Upper lobe of left lung (tissue), 4 donors: ENCODE results near the gene HEPN1.

Source experiments
- EP300 ChIP-seq, 4 donors: sonication (generic); formaldehyde crosslinking; IDR thresholded peaks; one replicate each; pipeline ENCODE4 v1.5.1; 2017; ENCODE audit warnings: antibody characterized with exemption in 4 of 4, control low read depth in 2 of 4
- TF ChIP-seq, protein P1 (sequence below), 6 experiments: fragments of 450-650 bp in 4 of 6; fragments of 200-600 bp in 2 of 6; sonication (generic) in 2 of 6; IDR thresholded peaks; one replicate each; pipeline ENCODE4 v1.5.1; 2016 to 2019; ENCODE audit warnings: antibody characterized with exemption in 6 of 6

DNA sequence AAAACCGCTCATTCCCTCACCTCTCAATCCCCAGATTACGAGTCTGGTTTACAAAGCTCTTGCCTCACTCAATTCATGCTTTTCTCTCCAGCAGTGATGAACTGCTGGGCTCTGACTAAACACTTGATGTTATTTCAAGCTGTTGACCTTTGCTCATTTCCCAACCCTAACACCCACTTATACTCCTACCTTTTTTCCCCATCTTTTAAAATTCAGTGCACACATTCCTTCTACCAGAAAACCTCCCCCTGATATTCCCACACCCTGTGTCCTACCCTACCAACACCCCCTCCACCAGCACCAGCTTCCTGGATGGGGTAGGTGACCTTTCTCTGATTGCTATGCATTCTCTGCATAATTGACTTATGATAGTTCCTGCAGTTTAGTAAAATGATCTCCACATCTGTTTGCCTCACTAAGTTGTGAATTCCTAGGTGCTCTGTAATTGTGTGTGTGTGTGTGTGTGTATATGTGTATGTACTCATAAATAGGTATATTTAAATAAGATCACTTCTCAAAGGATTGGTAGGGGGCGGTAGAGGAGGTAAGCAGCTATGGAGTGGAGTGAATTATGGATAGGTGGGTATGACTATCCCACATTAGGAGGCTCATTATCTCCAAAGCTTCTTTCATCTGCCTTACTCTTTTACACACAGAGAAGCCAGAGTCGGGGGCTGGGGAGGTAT is 16.0 kb downstream of the HEPN1 start:
- TF ChIP-seq, protein P1, sequence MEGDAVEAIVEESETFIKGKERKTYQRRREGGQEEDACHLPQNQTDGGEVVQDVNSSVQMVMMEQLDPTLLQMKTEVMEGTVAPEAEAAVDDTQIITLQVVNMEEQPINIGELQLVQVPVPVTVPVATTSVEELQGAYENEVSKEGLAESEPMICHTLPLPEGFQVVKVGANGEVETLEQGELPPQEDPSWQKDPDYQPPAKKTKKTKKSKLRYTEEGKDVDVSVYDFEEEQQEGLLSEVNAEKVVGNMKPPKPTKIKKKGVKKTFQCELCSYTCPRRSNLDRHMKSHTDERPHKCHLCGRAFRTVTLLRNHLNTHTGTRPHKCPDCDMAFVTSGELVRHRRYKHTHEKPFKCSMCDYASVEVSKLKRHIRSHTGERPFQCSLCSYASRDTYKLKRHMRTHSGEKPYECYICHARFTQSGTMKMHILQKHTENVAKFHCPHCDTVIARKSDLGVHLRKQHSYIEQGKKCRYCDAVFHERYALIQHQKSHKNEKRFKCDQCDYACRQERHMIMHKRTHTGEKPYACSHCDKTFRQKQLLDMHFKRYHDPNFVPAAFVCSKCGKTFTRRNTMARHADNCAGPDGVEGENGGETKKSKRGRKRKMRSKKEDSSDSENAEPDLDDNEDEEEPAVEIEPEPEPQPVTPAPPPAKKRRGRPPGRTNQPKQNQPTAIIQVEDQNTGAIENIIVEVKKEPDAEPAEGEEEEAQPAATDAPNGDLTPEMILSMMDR (IDR thresholded peaks at IDR 0.05): no peak
- TF ChIP-seq EP300 (IDR thresholded peaks at IDR 0.05): no peak
